K562 (cell line): ENCODE data around the gene TASP1. TPM values are rescaled to one million over a fixed set of nuclear protein-coding genes. Genes with fewer than 3 reads are reported as not detected.

ENCODE experiments used
- CBFA2T2 ChIP-seq: fragments of 450-650 bp; conservative IDR thresholded peaks from 2 replicates; pipeline ENCODE4 v1.6.1; 2017; ENCODE audit warnings: mild to moderate bottlenecking
- CREM ChIP-seq: IDR thresholded peaks from 2 replicates; pipeline ENCODE4 v1.6.1; 2014; ENCODE audit warnings: antibody characterized with exemption, low read depth
- CTBP1 ChIP-seq: fragments of 450-650 bp; IDR thresholded peaks from 2 replicates; pipeline ENCODE4 v1.6.1; 2016; ENCODE audit warnings: borderline replicate concordance
- ETV5 ChIP-seq: sonication (generic); formaldehyde crosslinking; IDR thresholded peaks from 2 replicates; pipeline ENCODE4 v1.4.0; 2020; ENCODE audit warnings: low read depth, mild to moderate bottlenecking, missing genetic modification reagents
- GABPB1 ChIP-seq: sonication (generic); formaldehyde crosslinking; IDR thresholded peaks from 2 replicates; pipeline ENCODE4 v1.8.0; 2022; ENCODE audit warnings: mild to moderate bottlenecking, missing genetic modification reagents
- GATA2 ChIP-seq: sonication (generic); formaldehyde crosslinking; IDR thresholded peaks from 2 replicates; pipeline ENCODE4 v1.4.0; 2020; ENCODE audit warnings: mild to moderate bottlenecking, missing genetic modification reagents
- HLTF ChIP-seq: fragments of 450-650 bp; IDR thresholded peaks from 2 replicates; pipeline ENCODE4 v1.6.1; 2016
- JUND ChIP-seq, 2 experiments: IDR thresholded peaks; 2 replicates in 1 of 2; 3 replicates in 1 of 2; pipeline ENCODE4 v1.6.1; 2011; ENCODE audit warnings: borderline replicate concordance in 2 of 2, low read depth in 2 of 2, low read length in 2 of 2, improper control_type of control experiment in 1 of 2, missing biosample characterization in 1 of 2, missing genetic modification characterization in 1 of 2, missing genetic modification reagents in 1 of 2
- LCOR ChIP-seq: sonication (generic); formaldehyde crosslinking; IDR thresholded peaks from 2 replicates; pipeline ENCODE4 v1.8.0; 2022; ENCODE audit warnings: mild to moderate bottlenecking, missing genetic modification reagents
- MIER1 ChIP-seq: fragments of 450-650 bp; IDR thresholded peaks from 2 replicates; pipeline ENCODE4 v1.6.1; 2016; ENCODE audit warnings: antibody characterized with exemption, mild to moderate bottlenecking, low read depth
- MYNN ChIP-seq, 2 experiments: sonication (generic); formaldehyde crosslinking in 1 of 2; IDR thresholded peaks; 2 replicates each; pipeline versions ENCODE4 v1.5.0 to v1.6.1; 2016 to 2020; ENCODE audit warnings: antibody characterized with exemption in 1 of 2, missing genetic modification reagents in 1 of 2
- NFIC ChIP-seq: fragments of 450-650 bp; IDR thresholded peaks from 2 replicates; pipeline ENCODE4 v1.6.1; 2017; ENCODE audit warnings: mild to moderate bottlenecking, inconsistent platforms
- NR2C1 ChIP-seq, 2 experiments: fragments of 450-650 bp; IDR thresholded peaks; 2 replicates each; pipeline ENCODE4 v1.6.1; 2017; ENCODE audit warnings: mild to moderate bottlenecking in 2 of 2, antibody characterized with exemption in 1 of 2, inconsistent platforms in 1 of 2, missing compliant biosample characterization in 1 of 2, missing genetic modification characterization in 1 of 2
- PCBP2 ChIP-seq: fragments of 200-400 bp; formaldehyde crosslinking; IDR thresholded peaks from 2 replicates; pipeline ENCODE4 v1.6.1; 2018; ENCODE audit warnings: low read length, low read depth, mild to moderate bottlenecking, moderate library complexity; ENCODE audit not compliant: poor library complexity, severe bottlenecking
- PURB ChIP-seq: sonication (generic); formaldehyde crosslinking; IDR thresholded peaks from 2 replicates; pipeline ENCODE4 v1.9.0; 2021; ENCODE audit warnings: low read depth, mild to moderate bottlenecking, missing genetic modification reagents
- RB1 ChIP-seq: fragments of 450-650 bp; IDR thresholded peaks from 2 replicates; pipeline ENCODE4 v1.6.1; 2017; ENCODE audit warnings: low read depth, mild to moderate bottlenecking
- RBFOX2 ChIP-seq: fragments of 200-400 bp; formaldehyde crosslinking; IDR thresholded peaks from 2 replicates; pipeline ENCODE4 v1.6.1; 2017; ENCODE audit warnings: low read depth, mild to moderate bottlenecking, low read length, moderate library complexity
- STAT5A ChIP-seq: IDR thresholded peaks from 2 replicates; pipeline ENCODE4 v1.6.1; 2012; ENCODE audit warnings: low read length, inconsistent platforms, borderline replicate concordance
- TAL1 ChIP-seq: fragments of 450-650 bp; IDR thresholded peaks from 2 replicates; pipeline ENCODE4 v1.6.1; 2016; ENCODE audit warnings: mild to moderate bottlenecking
- WHSC1 ChIP-seq: IDR thresholded peaks from one replicate; pipeline ENCODE4 v1.6.1; 2012; ENCODE audit warnings: low read length, control low read depth, inconsistent platforms
- ZBTB7A ChIP-seq: IDR thresholded peaks from 2 replicates; pipeline ENCODE4 v1.6.1; 2011; ENCODE audit warnings: low read depth, mild to moderate bottlenecking, low read length, moderate library complexity, borderline replicate concordance; ENCODE audit not compliant: control insufficient read depth
- ZFP30 ChIP-seq: fragments of 250-450 bp; sonication (Bioruptor Pico); IDR thresholded peaks from 2 replicates; pipeline ENCODE4 v1.8.0; 2022; ENCODE audit warnings: moderate library complexity, mild to moderate bottlenecking, inconsistent platforms, borderline replicate concordance
- ZFX ChIP-seq: sonication (generic); formaldehyde crosslinking; IDR thresholded peaks from 2 replicates; pipeline ENCODE4 v1.8.0; 2022; ENCODE audit warnings: mild to moderate bottlenecking, missing genetic modification reagents, moderate library complexity
- ZNF175 ChIP-seq: fragments of 200-800 bp; sonication (Bioruptor generic); IDR thresholded peaks from 2 replicates; pipeline ENCODE4 v1.6.1; 2016; ENCODE audit warnings: low read depth, mild to moderate bottlenecking, missing genetic modification characterization, missing compliant biosample characterization
- ZNF347 ChIP-seq: fragments of 450-650 bp; formaldehyde crosslinking; IDR thresholded peaks from 2 replicates; pipeline ENCODE4 v1.4.0; 2020; ENCODE audit warnings: low read depth, mild to moderate bottlenecking, moderate library complexity
- ZNF75A ChIP-seq: fragments of 450-650 bp; formaldehyde crosslinking; IDR thresholded peaks from 2 replicates; pipeline ENCODE4 v1.4.0; 2020; ENCODE audit warnings: mild to moderate bottlenecking
- ZNF764 ChIP-seq: fragments of 250-450 bp; sonication (Bioruptor Pico); IDR thresholded peaks from 2 replicates; pipeline ENCODE4 v1.4.0; 2020; ENCODE audit warnings: low read depth, mild to moderate bottlenecking, moderate library complexity
- ZNF77 ChIP-seq: fragments of 250-450 bp; sonication (Bioruptor Pico); IDR thresholded peaks from 2 replicates; pipeline ENCODE4 v1.5.0; 2020
- polyA plus RNA-seq, 8 experiments: library from polyadenylated mRNA; depleted of rRNA in 4 of 8; stranded (reverse) in 5 of 8; unstranded in 3 of 8; fragments of >200 nt; fragmentation: Nextera tagmentation in 2 of 8; fragmentation: Illumina TruSeq in 1 of 8; extraction: Ambion mirVana in 2 of 8; extraction: Trizol in 1 of 8; gene quantifications; 2 replicates each; pipeline versions ENCODE4 v1.2.1 to v1.2.3, GENCODE V29; 2011 to 2014; ENCODE audit warnings: inconsistent platforms in 1 of 8, missing spikeins in 1 of 8
- total RNA-seq, 7 experiments: library from RNA; depleted of rRNA in 6 of 7; stranded (reverse); fragments of >200 nt in 6 of 7; fragmentation: Illumina TruSeq in 2 of 7; extraction: Trizol in 2 of 7; gene quantifications; 2 replicates each; pipeline versions ENCODE4 v1.2.1 to v1.2.3, GENCODE V29; 2011 to 2021; ENCODE audit warnings: low replicate concordance in 1 of 7
- TF ChIP-seq, protein P1 (sequence below): fragments of 450-650 bp; IDR thresholded peaks from 2 replicates; pipeline ENCODE4 v1.6.1; 2016
- TF ChIP-seq, protein P2 (sequence below): sonication (generic); formaldehyde crosslinking; IDR thresholded peaks from 2 replicates; pipeline ENCODE4 v1.8.0; 2022; ENCODE audit warnings: missing genetic modification reagents, mild to moderate bottlenecking, moderate library complexity, borderline replicate concordance

The TASP1 gene
- total and polyA plus RNA-seq, 9 of the 15 experiments (the other 6 are each of a cell fraction or from before 2014, with no cell fraction given), result 3.7 to 10.6 (median 6.4) TPM

DNA sequence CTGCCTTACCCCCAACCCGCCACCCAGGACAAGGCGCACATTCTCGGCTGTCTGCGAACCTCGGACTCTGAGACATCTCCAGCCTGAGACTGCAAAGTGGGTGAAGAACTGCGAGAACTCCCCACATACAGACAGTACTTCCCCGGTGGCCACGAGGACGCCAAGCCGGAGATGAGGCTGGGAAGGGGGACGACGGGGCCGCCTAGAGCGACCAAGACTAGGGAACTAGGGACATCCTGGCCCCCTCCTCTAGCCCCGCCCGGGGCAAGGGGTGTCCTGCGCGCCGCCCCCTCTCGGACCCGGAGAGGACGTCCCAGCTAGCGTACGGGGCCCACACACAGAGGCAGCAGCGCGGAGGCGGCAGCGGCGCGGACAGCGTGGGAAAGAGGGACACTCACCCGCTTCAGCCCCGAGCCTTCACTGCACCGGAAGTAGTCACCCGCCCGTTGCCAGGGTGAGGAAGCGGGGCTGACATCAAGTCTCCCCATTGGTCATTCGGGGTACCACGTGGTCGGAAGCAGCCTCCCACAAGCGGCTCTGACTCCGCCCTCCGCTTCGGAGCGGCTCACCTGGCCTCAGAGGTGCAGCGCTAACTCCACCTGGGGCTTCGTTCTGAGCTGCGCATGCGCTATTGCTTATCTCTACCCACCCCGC is at the start of gene TASP1 (continued):
- TF ChIP-seq, protein P1, sequence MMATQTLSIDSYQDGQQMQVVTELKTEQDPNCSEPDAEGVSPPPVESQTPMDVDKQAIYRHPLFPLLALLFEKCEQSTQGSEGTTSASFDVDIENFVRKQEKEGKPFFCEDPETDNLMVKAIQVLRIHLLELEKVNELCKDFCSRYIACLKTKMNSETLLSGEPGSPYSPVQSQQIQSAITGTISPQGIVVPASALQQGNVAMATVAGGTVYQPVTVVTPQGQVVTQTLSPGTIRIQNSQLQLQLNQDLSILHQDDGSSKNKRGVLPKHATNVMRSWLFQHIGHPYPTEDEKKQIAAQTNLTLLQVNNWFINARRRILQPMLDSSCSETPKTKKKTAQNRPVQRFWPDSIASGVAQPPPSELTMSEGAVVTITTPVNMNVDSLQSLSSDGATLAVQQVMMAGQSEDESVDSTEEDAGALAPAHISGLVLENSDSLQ, result peak; percentile 39; the same call in 1 of the 2 replicates
- TF ChIP-seq ZFP30 (CRISPR knock-in tag) (no peak), ETV5 (peak; percentile 15; the same call in 1 of the 2 replicates), ZNF764 (CRISPR knock-in tag) (no peak), RB1 (0 out of 2 replicates have a peak, but pooled peaks have one; percentile 24), ZBTB7A (no peak), HLTF (no peak), NR2C1 (IDR thresholded peaks at IDR 0.05) (peak; percentile 86), NR2C1 (tag; IDR thresholded peaks at IDR 0.05) (peak; percentile 86), CBFA2T2 (peak; percentile 51), ZNF77 (CRISPR knock-in tag) (no peak), MIER1 (no peak), WHSC1 (no peak), CREM (peak; percentile 72), ZNF175 (CRISPR knock-in tag) (no peak), LCOR (CRISPR knock-in tag) (no peak), RBFOX2 (peak; percentile 84), NFIC (no peak), GATA2 (no peak), JUND (IDR thresholded peaks at IDR 0.05; ENCODE audit: borderline replicate concordance, low read depth, low read length) (peak; percentile 44; the same call in 1 of the 2 replicates), JUND (tag; IDR thresholded peaks at IDR 0.05; ENCODE audit: borderline replicate concordance, low read depth, low read length) (no peak), CTBP1 (peak; percentile 50; the same call in 1 of the 2 replicates), MYNN (IDR thresholded peaks at IDR 0.05) (no peak), MYNN (CRISPR knock-in tag; IDR thresholded peaks at IDR 0.05) (no peak), ZFX (CRISPR knock-in tag) (peak; percentile 60), STAT5A (no peak), GABPB1 (CRISPR knock-in tag) (peak; percentile 96), PURB (CRISPR knock-in tag) (no peak), ZNF347 (no peak), ZNF75A (CRISPR knock-in tag) (no peak), PCBP2 (no peak), TAL1 (no peak)
- TF ChIP-seq, protein P2, sequence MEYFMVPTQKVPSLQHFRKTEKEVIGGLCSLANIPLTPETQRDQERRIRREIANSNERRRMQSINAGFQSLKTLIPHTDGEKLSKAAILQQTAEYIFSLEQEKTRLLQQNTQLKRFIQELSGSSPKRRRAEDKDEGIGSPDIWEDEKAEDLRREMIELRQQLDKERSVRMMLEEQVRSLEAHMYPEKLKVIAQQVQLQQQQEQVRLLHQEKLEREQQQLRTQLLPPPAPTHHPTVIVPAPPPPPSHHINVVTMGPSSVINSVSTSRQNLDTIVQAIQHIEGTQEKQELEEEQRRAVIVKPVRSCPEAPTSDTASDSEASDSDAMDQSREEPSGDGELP (CRISPR knock-in tag), result peak; percentile 70; the same call in 1 of the 2 replicates
